Hepatocyte (in vitro differentiated cells): Measurements from ENCODE around the gene ZNF771.

ENCODE experiments used
- CTCF ChIP-seq: fragments of 200-600 bp; sonication (generic); IDR thresholded peaks from 2 replicates; pipeline ENCODE4 v1.5.1; 2016; ENCODE audit warnings: antibody characterized with exemption, mild to moderate bottlenecking; ENCODE audit not compliant: poor library complexity
- EZH2 ChIP-seq: fragments of 200-600 bp; sonication (generic); IDR thresholded peaks from 2 replicates; pipeline ENCODE4 v1.6.1; 2016; ENCODE audit warnings: antibody characterized with exemption, mild to moderate bottlenecking, borderline replicate concordance
- EZH2phosphoT487 ChIP-seq: fragments of 200-600 bp; sonication (generic); IDR thresholded peaks from one replicate; pipeline ENCODE4 v1.6.1; 2018; ENCODE audit warnings: antibody characterized with exemption, mild to moderate bottlenecking, low read depth, moderate library complexity; ENCODE audit not compliant: unreplicated experiment, severe bottlenecking

GRCh38 chr16:30381291-30382041, 25.9 kb upstream of the ZNF771 start:
- no peak for TF ChIP-seq CTCF
- TF ChIP-seq EZH2, result no peak
- TF ChIP-seq EZH2phosphoT487, result no peak
